GM18909 (cell line): ENCODE results near the gene DHRS2.

ENCODE experiments used
- ATAC-seq: cut with Tn5 transposase; IDR thresholded peaks from one replicate; pipeline ENCODE4 v1.9.1; 2021; ENCODE audit warnings: mild to moderate bottlenecking; ENCODE audit not compliant: unreplicated experiment, poor library complexity

Gene DHRS2

DNA sequence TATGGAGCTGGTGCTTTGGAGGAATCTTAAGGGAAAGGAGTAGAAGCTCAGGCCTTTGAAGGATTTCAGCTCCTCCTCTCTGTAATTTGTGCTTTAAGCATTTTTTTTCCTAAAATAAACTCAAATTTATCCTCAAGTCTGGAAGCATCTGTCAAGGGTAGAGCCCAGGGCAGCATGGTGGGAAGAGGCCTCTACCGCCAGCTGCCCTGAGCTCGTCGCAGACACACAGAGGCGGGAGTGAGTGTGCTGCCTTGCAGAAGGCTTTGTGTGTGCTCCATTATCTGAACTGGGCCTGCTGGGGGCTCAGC, 9.3 kb downstream of the DHRS2 start:
- no peak for ATAC-seq

DNA sequence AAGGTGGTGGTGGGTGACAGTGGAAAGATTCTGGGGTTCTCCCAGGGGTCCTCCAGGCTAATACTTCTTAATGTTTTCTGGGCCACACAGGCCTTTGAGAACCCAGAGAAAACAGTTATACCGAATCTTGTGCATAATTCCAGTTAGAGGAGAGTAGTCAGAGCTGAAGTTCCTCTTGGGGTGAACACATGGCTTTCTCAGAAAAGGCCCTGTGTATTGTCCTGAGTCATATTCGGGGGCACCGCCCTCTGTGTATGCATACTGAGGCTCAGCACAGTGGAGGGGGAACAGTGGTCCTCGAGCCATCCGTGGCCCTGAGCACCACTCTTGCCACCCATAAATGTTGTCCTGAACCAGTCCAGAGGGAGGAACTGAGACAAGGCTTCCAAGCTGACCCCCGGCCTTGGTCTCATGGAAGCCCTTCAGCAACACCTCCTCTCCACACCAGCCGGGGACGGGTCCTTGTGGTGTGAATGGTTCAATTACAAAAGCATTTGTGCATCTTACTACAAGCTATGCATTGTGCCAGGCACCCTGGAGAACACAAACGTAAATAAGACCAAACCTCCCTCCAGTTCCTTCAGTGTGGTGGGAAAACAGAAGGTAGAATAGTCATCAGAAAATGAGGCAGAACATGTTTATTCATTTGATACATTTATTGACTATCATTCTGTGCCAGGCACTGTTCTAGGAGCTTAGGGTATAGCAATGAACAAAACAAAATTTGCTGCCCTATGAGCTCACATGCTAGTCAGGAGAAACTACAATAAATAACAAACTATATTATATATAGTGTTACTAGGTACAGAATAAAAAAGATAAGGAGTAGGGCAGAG, 9.9 kb downstream of the DHRS2 start:
- ATAC-seq, result no peak

DNA sequence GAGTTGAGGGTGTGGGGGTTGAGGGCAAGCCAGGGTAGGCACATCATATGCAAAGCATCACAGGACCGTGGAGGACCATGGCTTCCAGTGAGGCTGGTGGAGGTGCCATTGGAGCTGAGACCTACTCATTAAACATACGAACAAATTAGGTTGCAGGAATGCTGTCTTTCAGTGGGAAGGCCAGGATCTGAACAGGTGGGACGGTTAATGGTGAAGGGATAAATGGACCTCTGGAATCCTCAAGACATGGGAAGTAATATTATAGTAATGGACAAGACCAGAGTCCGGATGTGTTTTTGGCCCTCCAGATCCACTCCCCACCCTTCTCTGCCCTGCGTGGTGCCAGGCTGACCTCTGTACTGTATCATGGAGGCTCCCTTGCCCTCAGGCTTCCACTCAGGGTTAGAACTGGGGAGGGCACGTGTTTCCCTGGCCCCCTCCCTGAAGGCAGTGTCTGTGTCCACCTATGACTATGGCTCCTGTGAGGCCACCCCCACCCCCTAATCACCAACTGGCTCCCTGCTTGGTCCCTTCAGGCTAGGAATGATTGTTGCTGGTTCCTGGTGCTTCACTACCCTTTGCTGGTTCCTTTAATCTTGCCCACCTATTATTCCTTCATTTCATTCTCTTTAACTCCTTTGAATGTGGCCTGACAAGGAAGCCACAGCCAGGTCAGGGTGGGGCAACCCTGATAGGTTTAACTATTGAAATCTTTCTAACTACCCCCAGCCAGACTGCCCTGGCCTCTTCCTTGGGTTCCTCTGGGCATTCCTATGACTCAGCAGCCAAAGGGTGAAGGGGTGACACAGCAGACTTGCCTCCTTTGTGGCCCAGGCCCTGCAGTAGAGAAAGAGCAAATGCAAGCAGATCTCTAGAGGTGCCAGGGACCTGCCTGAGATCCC, 10.7 kb downstream of the DHRS2 start:
- no peak for ATAC-seq

DNA sequence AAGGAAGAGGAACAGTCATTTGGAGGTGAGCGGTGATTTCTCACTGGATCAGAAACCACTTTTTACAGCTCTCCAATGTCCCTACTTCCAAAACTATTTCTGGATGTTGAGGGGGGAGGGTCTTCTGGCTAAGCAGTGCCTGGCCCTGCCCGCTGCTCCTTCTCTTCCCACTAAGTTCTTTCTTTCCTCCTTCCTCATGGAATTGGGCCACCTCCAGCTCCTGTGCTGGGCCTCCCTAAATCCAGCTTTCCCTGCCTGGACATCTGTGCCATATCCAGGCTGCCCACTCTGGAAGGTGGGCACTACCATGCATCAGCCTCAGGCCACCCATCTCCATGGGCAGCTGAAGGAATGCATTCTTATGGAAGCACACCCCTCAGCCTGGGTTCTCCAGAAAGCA, 11.5 kb downstream of the DHRS2 start:
- no peak for ATAC-seq

DNA sequence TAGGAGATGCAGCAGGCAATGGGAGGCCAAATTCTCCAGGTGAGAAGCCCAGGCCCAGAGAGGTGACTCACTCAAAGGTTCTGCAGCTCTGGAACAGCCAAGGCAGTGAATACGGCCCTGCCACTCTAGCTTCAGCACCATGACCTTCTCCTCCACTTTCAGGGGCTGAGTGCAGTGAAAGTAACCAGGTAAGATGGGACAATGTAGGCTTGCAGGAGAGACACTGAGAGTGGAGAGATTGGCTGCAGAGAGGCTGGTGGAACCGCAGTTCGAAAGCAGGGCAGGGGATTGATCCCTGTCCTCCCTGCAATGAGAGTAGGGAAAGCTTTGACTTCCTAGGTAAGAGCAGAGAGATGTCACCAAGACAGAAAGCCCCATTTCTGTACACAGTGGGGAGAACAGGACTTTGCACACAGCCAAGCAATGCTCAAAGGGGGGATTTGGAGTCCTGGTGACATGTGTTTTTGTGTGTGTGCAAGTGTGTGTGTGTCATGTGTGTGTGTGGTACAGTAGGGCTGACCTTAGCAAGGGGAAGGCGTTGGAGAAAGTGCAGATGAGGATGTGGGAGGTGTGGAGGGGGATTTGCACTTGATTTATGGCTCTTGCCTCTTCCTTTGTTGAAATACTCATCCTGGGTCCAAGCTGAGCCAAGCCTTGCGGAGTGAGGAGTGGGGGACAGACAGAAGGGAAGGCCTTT, 12.7 kb downstream of the DHRS2 start:
- ATAC-seq, result no peak

DNA sequence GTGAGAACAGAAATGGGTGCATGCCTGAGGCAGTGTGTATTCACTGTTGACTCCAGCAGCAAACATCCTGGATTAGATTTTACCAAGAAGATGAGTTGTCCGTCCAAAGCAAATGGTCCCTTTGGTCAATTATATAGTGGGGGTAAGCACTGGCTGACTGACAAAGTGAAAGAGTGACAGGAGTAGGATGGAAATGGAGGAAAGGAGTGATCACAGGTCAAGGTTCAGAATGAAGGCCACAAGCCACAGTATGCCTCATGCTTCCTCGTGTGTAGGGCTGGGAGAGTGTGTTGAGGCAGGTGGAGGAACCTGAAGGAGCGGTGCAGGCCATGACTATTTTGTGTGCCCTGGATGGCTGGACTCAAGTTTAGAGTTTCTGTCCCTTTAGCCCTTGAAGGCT, 14.3 kb downstream of the DHRS2 start:
- no peak for ATAC-seq

DNA sequence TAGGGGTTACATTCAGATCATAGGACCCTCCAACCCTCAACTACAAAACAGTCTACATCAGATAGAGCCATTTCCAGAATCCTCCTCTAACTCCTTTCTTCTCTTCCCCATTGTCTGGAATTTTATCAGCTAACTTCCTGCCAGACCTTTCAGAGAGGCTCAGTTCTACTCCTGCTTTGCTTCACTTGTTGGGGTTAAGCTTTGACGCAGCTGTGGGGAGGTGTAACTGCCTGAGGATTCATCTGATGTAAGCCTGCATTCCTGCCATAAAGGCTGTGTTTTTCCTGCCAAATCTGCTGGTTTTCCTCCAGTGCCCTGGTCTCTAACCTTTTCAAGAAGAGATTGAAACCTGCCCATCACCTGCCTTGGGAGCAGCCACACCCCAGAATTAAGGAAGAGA, 16.9 kb downstream of the DHRS2 start:
- ATAC-seq, result no peak

DNA sequence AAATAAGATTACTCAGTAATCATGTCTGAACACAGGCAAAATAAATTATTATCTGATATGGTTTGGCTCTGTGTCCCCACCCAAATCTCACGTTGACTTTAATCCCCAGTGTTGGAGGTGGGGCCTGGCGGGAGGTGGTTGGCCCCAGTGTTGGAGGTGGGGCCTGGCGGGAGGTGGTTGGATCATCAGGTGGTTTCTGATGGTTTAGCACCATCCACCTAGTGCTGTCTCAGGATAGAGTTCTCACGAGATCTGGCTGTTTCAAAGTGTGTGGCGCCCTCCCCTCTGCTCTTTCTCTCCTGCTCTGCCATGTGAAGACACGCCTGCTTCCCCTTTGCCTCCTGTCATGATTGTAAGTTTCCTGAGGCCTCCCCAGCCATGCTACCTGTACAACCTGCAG, 18.1 kb downstream of the DHRS2 start:
- ATAC-seq, result no peak

DNA sequence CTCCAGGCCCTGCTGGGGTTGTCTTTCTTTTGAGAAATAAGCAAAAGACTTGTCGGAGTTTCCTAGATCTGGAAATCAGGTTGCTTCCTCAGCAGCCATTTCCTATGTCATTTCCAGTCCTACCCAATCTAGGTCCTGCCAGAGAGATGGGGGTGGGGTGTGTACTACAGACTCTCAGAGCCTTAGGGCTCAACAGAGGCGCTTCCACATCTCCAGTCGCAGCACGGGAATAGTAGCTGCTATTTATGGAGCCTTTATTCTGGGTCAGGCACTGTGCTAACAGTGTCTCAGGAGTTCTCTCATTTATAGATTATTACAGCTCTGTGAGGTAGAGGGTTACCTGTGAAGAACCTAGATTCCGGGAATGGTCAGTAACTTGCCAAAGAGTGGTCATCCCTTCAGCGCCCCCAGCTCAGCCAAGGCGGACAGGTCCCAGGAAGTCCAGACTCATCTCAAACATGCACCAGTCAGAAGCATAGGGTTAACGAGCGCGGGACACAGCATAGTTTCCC, 21.9 kb downstream of the DHRS2 start:
- ATAC-seq, result no peak

DNA sequence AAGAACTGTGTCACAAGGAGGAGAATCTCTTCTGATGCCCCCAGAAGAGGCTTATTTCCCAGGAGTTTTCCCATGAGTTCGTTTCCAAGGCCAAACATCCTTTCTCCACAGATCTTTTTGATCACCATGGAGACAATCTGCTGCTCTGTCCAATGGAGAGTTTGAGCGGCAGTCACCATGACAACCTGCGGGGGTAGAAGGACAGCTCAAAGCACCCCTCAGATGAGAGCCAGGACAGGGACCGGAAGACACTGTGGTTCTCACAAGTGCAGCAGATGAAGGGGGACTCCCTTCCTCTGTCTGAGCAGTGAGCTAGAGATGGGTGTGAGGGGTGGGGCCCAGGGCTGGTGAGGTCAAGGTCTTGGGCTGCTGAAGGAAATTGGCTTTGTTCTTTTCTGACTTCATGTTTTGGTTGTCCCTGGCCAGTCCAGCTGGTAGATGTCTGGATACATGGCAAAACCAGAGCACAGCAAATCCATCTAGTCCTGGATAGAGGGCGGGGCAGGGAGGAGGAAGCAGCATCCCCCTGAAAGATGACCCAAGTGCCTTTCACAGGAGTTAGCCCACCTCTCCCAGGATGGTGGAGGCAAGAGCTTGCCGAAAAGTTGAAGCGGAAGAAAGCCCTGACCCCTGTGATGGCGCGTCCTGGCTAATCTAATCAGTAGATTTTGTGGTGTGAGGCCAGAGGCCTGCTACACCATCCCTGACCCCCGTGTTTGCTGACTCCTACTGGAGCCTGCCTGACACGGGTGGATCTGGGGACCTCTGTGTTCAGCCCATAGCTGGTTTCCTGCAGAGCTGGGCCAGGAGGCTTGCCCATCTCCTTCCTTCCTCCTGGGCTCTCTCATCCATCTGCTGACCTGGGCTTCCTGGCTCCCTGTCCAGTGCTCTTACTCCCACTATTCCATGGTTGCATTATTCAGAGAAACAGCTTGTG, 24.4 kb downstream of the DHRS2 start:
- no peak for ATAC-seq

DNA sequence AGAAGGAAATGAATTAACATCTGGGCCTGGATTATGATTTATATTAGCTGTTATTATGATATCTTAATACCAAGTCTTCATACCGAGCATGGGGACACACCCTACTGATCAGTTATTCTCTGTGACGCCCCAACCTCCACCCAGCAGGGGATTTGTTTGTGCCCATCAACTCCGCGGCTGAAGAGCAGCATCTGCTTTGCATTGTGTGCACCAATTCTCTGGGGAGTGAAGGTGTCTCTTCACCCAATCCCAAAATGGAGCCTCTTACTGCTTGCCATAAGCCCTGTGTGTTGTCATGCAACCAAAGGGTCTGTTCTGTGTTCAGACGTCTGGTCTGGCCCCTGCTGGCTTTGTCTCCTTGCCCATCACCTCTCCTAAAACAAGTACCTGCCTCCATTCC, 25.4 kb downstream of the DHRS2 start:
- ATAC-seq, result no peak

DNA sequence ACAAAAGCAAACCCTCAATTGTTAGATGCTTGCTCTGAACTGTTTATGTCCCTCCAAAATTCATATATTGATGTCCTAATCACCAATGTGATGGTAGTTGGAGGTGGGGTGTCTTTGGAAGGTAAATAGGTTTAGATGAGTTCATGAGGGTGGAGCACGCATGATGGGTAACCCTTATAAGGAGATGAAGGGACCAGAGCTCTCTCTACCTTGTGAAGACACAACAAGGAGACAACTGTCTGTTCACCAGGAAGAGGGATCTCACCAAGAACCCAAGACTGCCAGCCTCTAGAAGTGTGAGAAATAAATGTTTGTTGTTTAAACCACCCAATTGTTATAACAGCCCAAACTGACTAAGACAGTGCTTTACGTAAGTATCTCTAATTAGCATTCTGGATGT, 27.0 kb downstream of the DHRS2 start:
- no peak for ATAC-seq

DNA sequence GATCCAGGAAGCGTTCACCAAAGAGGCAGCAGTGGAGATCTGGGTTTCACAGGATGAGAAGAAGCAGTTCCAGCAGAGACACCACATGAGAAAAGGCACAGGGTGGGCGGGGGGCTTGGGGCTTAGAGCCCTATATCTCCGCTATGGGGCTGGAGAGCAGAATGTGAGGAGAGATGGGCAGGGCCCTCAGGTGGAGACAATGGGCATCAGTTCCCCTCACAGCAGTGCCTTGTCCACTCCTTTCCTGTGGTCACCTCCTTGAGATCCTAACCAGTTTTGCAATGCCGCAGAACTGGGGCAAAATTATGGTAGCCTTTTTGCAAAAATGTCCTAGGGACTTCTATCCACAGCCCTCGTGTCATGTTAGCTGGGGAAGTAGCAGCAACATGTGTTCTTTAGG, 27.5 kb downstream of the DHRS2 start:
- no peak for ATAC-seq

DNA sequence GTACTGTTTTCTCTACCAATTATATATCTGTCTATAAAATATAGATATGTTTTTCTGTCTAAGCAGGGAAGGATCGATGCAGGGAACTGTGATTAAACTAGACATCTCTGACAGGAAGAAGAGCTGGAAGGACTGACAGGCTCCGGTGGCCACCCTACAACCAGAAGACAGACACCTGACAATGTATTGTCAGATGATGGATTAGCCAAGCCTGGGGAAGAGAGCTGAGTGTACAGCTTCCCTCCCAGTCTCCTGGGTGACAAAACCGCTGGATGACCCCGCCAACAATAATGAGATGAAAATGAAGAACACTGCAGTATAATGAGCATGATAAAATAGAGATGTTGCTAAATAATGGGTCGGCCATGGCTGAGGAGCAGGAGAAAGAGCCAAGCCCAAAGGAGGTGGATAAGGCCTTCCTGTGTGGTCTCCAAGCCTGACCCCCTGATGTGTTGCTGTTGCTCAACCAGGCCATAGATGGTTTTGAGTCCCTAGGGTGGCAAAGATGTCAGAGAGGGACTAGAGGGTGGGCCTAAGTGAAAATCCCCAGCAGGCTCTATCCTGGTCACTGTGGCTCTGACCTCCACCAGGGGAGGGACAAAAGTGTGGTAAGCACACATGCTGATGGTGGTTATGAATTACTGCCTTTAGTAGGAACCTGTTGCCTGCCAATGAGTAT, 28.2 kb downstream of the DHRS2 start:
- ATAC-seq, result no peak

DNA sequence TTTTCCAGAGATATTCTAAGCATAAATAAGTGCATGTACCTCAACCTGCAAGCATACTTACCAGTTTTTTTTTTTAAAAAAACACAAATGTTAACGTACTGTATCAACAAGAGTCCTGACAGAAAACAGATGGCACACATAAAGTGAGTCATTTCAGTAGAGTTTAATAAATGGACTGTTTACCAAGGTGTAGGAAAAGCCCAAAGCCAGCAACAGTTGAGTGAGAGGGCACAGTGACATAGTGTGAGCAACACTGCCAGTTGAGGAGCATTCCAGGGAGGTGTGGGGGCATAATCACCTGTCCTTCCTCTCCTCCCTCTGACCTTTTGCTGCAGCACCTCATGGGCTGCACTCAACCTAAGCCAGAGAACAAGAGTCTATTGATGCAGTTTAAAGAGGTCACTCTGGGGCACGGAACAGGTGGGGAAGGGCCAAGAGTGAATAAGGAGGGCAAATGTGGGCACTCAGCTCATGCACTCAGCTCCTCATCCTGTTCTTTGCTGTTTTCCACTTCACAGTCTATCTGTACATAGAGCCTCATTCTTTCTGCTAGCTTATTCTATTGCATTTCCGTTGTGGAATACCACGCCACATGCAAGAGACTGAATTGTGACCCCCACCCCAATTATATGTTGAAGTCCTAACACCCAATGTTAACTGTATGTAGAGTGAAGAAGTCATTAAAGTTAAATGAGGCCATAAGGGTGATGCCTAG, 29.3 kb downstream of the DHRS2 start:
- no peak for ATAC-seq

DNA sequence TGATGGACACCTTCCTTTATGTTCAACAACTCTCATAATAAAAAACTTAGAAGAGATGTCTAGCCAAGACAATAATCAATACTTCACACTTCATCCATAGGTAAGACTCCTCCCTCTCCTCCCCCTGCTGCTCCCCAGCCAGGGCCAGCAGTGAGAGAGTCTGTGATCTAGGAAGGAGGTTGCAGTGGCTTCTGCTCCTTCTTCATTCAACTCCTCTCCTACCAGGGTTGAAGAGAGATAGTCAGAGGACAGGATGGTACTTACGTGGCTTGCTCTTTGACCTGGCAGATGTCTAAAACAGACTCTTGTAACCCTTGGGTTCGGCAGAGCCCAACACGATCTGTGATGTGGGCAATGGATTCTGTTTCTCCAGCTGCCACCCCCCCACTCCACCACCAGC, 31.0 kb downstream of the DHRS2 start:
- ATAC-seq, result no peak

DNA sequence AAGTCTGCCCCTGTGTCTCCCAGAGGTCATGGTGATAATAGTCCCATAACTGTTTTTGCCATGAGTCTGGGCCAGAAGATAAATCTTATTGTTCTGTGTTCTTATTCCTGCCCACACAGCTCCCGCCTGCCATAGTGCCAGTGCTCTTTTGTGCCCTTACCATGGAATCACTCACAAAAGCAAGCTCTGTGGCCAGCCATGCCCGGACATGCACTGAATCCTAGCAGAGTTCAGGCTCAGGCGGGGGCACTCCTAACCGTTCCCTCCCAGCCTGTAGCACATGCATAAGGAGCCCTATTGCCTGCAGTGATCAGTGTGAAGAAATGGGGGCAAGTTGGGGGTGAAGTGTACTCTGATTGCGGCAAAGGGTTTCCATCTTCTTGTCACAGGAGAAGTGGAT, 33.3 kb downstream of the DHRS2 start:
- no peak for ATAC-seq

DNA sequence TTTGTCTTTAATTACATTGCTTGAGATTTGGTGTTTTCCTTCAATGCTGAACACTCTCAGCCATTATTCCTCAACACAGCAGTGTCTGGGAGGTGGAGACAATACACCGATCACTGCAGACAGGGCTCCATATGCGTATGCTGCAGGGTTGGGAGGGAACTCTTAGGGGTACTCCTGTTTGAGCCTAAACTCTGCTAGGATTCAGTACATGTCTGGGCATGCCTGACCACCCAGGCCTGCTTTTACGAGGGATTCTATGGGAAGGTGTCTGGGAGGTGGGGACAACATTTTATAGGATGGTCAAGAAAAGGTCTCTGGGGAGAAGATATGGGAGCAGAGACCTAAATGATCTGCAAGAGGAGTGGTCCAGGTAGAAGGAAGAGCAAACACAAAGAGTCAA, 34.3 kb downstream of the DHRS2 start:
- no peak for ATAC-seq

DNA sequence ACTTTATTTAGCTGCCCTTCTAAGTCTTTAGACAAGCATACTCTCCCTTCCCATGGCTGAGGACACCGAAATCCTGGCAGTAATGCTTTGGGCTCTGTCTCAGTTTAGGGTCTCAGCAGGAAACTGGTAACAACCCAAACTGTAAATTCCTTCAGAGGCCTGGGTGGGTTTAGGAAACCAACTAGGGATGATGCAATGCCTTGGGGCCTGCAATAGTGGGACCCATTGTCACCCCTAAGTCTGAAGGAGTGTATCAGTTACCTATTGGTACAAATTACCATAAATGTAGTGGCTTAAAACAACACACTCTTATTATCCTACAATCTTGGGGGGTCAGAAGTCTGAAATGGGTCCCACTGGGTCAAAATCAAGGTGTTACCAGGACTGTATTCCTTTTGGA, 36.0 kb downstream of the DHRS2 start:
- no peak for ATAC-seq
